Liver (tissue), 3 donors: ENCODE results near the gene GABRE.

Experiments
- ATF3 ChIP-seq: IDR thresholded peaks from 2 replicates; pipeline ENCODE4 v1.6.1; 2016; ENCODE audit warnings: antibody characterized with exemption
- CTCF ChIP-seq: fragments of 150-350 bp; IDR thresholded peaks from 2 replicates; pipeline ENCODE4 v1.5.1; 2017; ENCODE audit warnings: improper control_type of control experiment, low read depth, low read length; ENCODE audit not compliant: missing input control
- EGR1 ChIP-seq, 2 donors: IDR thresholded peaks; 2 replicates each; pipeline ENCODE4 v1.6.1; 2016 to 2018; ENCODE audit warnings: antibody characterized with exemption in 2 of 2, low read depth in 2 of 2
- NR2F2 ChIP-seq: IDR thresholded peaks from 2 replicates; pipeline ENCODE4 v1.6.1; 2016; ENCODE audit warnings: antibody characterized with exemption
- TF ChIP-seq, protein P1 (sequence below): IDR thresholded peaks from 2 replicates; pipeline ENCODE4 v1.6.1; 2016; ENCODE audit warnings: antibody characterized with exemption
- TF ChIP-seq, protein P2 (sequence below): IDR thresholded peaks from 2 replicates; pipeline ENCODE4 v1.6.1; 2016; ENCODE audit warnings: antibody characterized with exemption
- donor health status: healthy.
- donor health status: healthy.

DNA sequence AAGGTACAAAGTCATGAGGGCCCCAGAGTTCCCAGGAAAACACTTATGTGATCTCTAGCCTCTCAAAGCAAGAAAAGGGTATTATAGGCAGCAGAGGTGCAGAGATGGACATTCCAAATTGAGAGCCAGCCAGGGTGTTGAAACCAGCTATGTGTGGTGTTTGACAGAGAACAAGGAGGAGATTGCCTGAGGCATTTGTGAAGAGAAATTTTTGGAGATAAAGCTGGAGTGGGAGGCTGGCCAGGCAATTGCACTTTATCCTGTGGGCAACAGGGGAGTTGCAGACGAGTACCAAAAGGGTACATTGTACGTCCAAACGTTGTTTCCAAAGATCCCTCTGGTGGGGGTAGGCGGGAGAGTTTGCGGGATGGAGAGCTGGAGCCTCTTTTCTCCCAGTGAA is 2.5 kb upstream of the GABRE start:
- TF ChIP-seq CTCF (no peak), EGR1 (IDR thresholded peaks at IDR 0.05; ENCODE audit: low read depth in 2 of 2) (no peak), ATF3 (no peak), NR2F2 (no peak)
- TF ChIP-seq, protein P1, sequence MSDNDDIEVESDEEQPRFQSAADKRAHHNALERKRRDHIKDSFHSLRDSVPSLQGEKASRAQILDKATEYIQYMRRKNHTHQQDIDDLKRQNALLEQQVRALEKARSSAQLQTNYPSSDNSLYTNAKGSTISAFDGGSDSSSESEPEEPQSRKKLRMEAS: no peak
- TF ChIP-seq, protein P2, sequence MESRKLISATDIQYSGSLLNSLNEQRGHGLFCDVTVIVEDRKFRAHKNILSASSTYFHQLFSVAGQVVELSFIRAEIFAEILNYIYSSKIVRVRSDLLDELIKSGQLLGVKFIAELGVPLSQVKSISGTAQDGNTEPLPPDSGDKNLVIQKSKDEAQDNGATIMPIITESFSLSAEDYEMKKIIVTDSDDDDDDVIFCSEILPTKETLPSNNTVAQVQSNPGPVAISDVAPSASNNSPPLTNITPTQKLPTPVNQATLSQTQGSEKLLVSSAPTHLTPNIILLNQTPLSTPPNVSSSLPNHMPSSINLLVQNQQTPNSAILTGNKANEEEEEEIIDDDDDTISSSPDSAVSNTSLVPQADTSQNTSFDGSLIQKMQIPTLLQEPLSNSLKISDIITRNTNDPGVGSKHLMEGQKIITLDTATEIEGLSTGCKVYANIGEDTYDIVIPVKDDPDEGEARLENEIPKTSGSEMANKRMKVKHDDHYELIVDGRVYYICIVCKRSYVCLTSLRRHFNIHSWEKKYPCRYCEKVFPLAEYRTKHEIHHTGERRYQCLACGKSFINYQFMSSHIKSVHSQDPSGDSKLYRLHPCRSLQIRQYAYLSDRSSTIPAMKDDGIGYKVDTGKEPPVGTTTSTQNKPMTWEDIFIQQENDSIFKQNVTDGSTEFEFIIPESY: no peak
